Mesendoderm (in vitro differentiated cells): ENCODE data around the gene CCDC63. TPM values are rescaled to one million over a fixed set of nuclear protein-coding genes. Genes with fewer than 3 reads are reported as not detected.

Experiments
- DNase-seq: peaks from one replicate; pipeline ENCODE4 v3.0.0; 2013
- H2AK5ac ChIP-seq: 2 replicates; pipeline ENCODE4 v1.6.1; 2013; ENCODE audit warnings: low read length, inconsistent platforms
- H2BK120ac ChIP-seq: 2 replicates; pipeline ENCODE4 v1.6.1; 2013; ENCODE audit warnings: low read depth, mild to moderate bottlenecking, low read length, moderate library complexity, mixed read lengths
- H2BK15ac ChIP-seq: replicated peaks from 2 replicates; pipeline ENCODE4 v1.6.1; 2013; ENCODE audit warnings: low read depth, mild to moderate bottlenecking, moderate library complexity
- H2BK5ac ChIP-seq: 2 replicates; pipeline ENCODE4 v1.6.1; 2013; ENCODE audit warnings: low read length, inconsistent platforms
- H3K18ac ChIP-seq: 2 replicates; pipeline ENCODE4 v1.6.1; 2013; ENCODE audit warnings: mild to moderate bottlenecking, low read length, mixed read lengths
- H3K23ac ChIP-seq: one replicate; pipeline ENCODE4 v1.6.1; 2013; ENCODE audit warnings: low read length
- H3K27ac ChIP-seq: 2 replicates; pipeline ENCODE4 v1.5.1; 2013; ENCODE audit warnings: low read depth, mild to moderate bottlenecking, inconsistent platforms, low read length, moderate library complexity
- H3K27me3 ChIP-seq: 2 replicates; pipeline ENCODE4 v1.6.1; 2013; ENCODE audit warnings: low read length, control low read depth, mild to moderate bottlenecking, inconsistent platforms; ENCODE audit not compliant: insufficient read depth, poor library complexity
- H3K36me3 ChIP-seq: 2 replicates; pipeline ENCODE4 v1.6.1; 2013; ENCODE audit warnings: low read length, inconsistent platforms; ENCODE audit not compliant: control insufficient read depth, insufficient read depth
- H3K4ac ChIP-seq: one replicate; pipeline ENCODE4 v1.6.1; 2013; ENCODE audit warnings: low read depth, mild to moderate bottlenecking, low read length, moderate library complexity
- H3K4me1 ChIP-seq: 2 replicates; pipeline ENCODE4 v1.6.1; 2013; ENCODE audit warnings: low read depth, low read length, inconsistent platforms; ENCODE audit not compliant: control insufficient read depth
- H3K4me2 ChIP-seq: 2 replicates; pipeline ENCODE4 v1.6.1; 2013; ENCODE audit warnings: low read length
- H3K4me3 ChIP-seq: 2 replicates; pipeline ENCODE4 v1.5.1; 2013; ENCODE audit warnings: mild to moderate bottlenecking, low read length
- H3K56ac ChIP-seq: one replicate; pipeline ENCODE4 v1.6.1; 2013; ENCODE audit warnings: low read length
- H3K79me1 ChIP-seq: 2 replicates; pipeline ENCODE4 v1.6.1; 2013; ENCODE audit warnings: low read length, inconsistent platforms
- H3K79me2 ChIP-seq: 2 replicates; pipeline ENCODE4 v1.6.1; 2013; ENCODE audit warnings: mild to moderate bottlenecking, low read length; ENCODE audit not compliant: control insufficient read depth, insufficient read depth
- H3K9ac ChIP-seq: 2 replicates; pipeline ENCODE4 v1.6.1; 2013; ENCODE audit warnings: low read length, inconsistent platforms
- H4K5ac ChIP-seq: one replicate; pipeline ENCODE4 v1.6.1; 2013; ENCODE audit warnings: low read length
- H4K8ac ChIP-seq: one replicate; pipeline ENCODE4 v1.6.1; 2013; ENCODE audit warnings: low read depth, mild to moderate bottlenecking, control low read depth, low read length, moderate library complexity
- WGBS: extraction: QIAGEN DNeasy Blood & Tissue Kit; methylation state at CpG from one replicate; pipeline ENCODE4 v1.1.7; 2013; ENCODE audit warnings: low lambda C conversion rate, missing lambda C conversion rate; ENCODE audit not compliant: insufficient coverage; ENCODE audit errors: extremely low coverage; 5-methylcytosine and 5-hydroxymethylcytosine counted together
- polyA plus RNA-seq, 2 experiments: library from polyadenylated mRNA; stranded (reverse); fragments of 200-250 nt; gene quantifications; one replicate each; pipeline ENCODE4 v1.2.3, GENCODE V29; 2013

The CCDC63 gene
- polyA plus RNA-seq (2013, experiment 1 of 2), result 0.45 TPM
- 0.29 TPM for polyA plus RNA-seq (2013, experiment 2 of 2)

DNA sequence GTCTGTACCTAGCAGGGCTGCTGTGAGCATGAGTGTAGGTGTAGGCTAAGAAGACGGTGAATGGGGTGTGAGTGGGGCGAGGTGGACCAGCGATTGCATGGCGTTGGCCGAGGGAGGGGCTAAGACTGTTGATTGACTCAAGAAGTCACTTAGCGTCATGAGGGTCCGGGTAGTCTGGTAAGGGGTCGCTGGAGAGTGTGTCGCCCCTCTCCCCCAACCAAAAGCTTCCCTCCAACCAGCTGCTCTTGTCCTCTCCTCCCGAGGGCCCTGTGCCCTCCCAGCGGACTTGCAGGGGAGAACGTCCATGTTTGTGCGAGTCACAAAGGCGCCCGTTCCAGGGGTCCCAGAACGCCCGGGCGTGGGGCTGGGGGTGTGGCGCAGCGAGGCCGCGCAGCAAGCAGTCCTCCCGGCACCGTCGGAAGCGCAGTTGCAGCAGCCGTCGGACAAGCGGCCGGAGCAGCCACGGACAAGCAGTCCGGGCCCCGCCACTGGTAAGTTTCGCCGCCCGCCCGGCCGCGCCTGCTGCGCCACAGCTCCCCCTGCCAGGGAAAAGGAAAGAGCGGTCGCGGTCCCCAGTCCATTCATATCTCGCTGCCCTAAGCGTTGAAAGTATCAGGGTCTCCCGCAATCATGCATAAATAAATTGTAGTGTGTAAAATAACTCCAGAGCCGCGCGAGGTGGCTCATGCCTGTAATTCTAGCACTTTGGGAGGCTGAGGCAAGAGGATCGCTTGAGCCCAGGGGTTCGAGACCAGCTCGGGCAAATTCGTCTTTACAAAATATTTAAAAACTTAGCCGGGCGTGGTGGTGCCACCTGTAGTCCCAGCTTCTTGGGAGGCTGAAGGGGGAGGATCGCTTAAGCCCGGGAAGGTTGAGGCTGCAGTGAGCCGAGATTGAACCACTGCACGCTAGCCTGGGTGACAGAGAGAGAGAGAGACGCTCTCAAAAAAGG is at the start of gene CCDC63:
Gene CCDC63 (plus strand): TSS at position 373 of the 952 bp plus-strand sequence. CDS start 5,968 bp downstream, outside the sequence.
- Histone ChIP-seq H2BK120ac (no peak within 1 kb of the TSS), H3K27me3 (no peaks in the 10 kb centered on the region), H3K4ac (peak within 1 kb of the TSS; percentile 22), H3K4me2 (peak within 1 kb of the TSS; percentile 4), H3K27ac (no peak within 1 kb of the TSS), H3K4me1 (peaks cover 2% of the 10 kb centered on the region), H2AK5ac (no peak within 1 kb of the TSS), H4K5ac (no peak within 1 kb of the TSS), H3K79me1 (no peaks in the 10 kb centered on the region), H4K8ac (no peak within 1 kb of the TSS), H2BK5ac (no peak within 1 kb of the TSS), H3K56ac (peak within 1 kb of the TSS; percentile 75), H3K23ac (no peak within 1 kb of the TSS), H3K79me2 (no peaks in the 10 kb centered on the region), H3K36me3 (no peaks in the 10 kb centered on the region), H2BK15ac (no peak within 1 kb of the TSS), H3K18ac (peak within 1 kb of the TSS; percentile 64), H3K4me3 (peak within 1 kb of the TSS; percentile 16), H3K9ac (peak within 1 kb of the TSS; percentile 60)
- peak; percentile 82 for DNase-seq
- WGBS, result no CpG with 5 or more reads among the region's 60 CpGs

DNA sequence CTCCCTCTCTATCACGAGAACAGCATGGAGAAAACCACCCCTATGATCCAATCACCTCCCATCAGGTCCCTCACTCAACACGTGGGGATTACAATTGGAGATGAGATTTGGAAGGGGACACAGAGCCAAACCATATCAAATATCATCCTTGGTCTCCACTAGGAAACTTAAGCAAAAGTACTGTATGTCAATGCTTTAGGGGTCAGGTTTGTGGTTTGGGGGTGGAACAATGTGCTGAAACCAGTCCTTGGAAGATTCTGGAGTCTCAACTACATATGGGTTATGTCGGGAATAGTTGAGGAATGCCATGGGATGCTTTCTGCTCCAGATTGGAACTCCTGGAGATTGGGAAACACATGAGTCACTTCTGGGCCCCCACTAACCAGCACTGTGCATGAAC is 48.3 kb upstream of the CCDC63 start:
- no peaks in the 10 kb centered on the region for H3K27me3 ChIP-seq
- no peak overlapping the region for H2AK5ac ChIP-seq
- H3K79me1 ChIP-seq, result no peaks in the 10 kb centered on the region
- no peak overlapping the region for H4K8ac ChIP-seq
- no peak overlapping the region for H3K56ac ChIP-seq
- H3K4ac ChIP-seq, result no peak overlapping the region
- H3K27ac ChIP-seq, result no peak overlapping the region
- H4K5ac ChIP-seq, result no peak overlapping the region
- H3K4me3 ChIP-seq, result no peak overlapping the region
- H3K79me2 ChIP-seq, result no peaks in the 10 kb centered on the region
- no peak for DNase-seq
- no peak overlapping the region for H2BK120ac ChIP-seq
- no peak overlapping the region for H3K18ac ChIP-seq
- no peak overlapping the region for H2BK15ac ChIP-seq
- WGBS, result no CpG with 5 or more reads among the region's 3 CpGs
- H2BK5ac ChIP-seq, result no peak overlapping the region
- H3K4me2 ChIP-seq, result no peak overlapping the region
- no peak overlapping the region for H3K23ac ChIP-seq
- H3K9ac ChIP-seq, result no peak overlapping the region
- H3K4me1 ChIP-seq, result no peaks in the 10 kb centered on the region
- H3K36me3 ChIP-seq, result no peaks in the 10 kb centered on the region

DNA sequence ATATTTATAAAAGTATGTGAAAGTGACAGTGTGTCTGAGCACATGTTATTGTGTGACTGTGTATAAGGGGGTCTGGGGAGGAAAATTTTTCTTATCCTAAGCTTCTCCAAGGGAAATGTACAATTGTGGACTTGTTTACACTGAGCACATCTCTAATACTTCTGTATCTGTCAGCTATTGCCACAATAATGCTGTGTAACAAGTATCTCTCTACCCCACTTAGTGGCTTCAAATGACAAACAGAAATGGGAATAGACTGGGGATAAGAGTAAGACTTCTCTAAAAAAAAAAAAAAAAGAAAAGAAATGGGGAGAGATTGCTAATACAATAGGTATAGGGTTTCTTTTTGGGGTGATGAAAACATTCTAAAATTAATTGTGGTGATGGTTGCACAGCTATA is 44.3 kb upstream of the CCDC63 start:
- H2BK120ac ChIP-seq, result no peak overlapping the region
- no peak overlapping the region for H3K4ac ChIP-seq
- H3K9ac ChIP-seq, result no peak overlapping the region
- no peaks in the 10 kb centered on the region for H3K79me1 ChIP-seq
- H3K23ac ChIP-seq, result no peak overlapping the region
- no peak overlapping the region for H3K18ac ChIP-seq
- no peak overlapping the region for H3K4me3 ChIP-seq
- H2BK5ac ChIP-seq, result no peak overlapping the region
- no peaks in the 10 kb centered on the region for H3K4me1 ChIP-seq
- H3K27ac ChIP-seq, result no peak overlapping the region
- H3K56ac ChIP-seq, result no peak overlapping the region
- H3K79me2 ChIP-seq, result no peaks in the 10 kb centered on the region
- H2AK5ac ChIP-seq, result no peak overlapping the region
- DNase-seq, result no peak
- no peak overlapping the region for H3K4me2 ChIP-seq
- H4K8ac ChIP-seq, result no peak overlapping the region
- no peak overlapping the region for H4K5ac ChIP-seq
- H3K27me3 ChIP-seq, result no peaks in the 10 kb centered on the region
- H2BK15ac ChIP-seq, result no peak overlapping the region
- H3K36me3 ChIP-seq, result no peaks in the 10 kb centered on the region

DNA sequence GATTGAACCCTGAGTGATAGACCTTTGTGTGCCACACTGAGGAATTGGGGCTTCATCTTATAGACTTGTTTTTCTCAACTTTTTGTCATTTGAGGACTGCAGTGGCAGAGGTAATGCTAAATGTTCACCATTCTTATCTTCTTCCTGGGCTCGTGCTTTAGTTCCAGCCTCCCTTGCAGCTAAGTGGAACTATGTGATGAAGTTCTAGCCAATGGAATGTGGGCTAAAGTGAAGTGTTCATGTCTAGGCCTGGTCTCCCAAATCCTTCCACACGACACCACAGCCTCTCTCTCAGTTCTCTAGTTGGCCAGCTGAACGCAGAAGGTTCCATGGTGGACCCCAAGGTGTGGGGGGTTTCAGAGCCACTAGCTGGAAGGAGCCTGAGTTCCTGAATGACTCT is 42.4 kb upstream of the CCDC63 start:
- no CpG with 5 or more reads among the region's 3 CpGs for WGBS
- no peak overlapping the region for H2AK5ac ChIP-seq
- H3K23ac ChIP-seq, result no peak overlapping the region

DNA sequence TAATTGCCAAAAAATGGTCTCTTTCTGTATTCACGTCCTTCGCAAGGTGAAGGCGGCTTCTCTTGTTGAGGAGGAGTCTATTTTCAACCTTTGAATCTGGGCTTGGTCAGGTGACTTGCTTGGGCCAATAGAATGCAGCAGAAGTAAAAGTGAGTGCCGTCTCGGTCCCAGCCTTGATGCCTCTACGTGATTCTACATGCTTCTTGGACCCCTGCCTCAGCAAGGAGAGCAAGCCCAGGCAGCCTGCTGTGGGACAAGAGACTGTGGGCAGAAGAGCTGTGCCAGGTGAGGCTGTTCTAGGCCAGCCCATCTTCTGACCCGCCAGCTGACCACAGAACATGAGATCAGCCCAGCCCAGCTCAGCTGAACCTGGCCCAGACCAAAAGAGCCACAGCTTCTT is 39.1 kb upstream of the CCDC63 start:
- Histone ChIP-seq H2BK15ac (no peak overlapping the region), H3K9ac (no peak overlapping the region), H4K5ac (no peak overlapping the region), H2BK5ac (no peak overlapping the region), H3K79me2 (no peaks in the 10 kb centered on the region), H3K18ac (no peak overlapping the region), H4K8ac (no peak overlapping the region), H2BK120ac (no peak overlapping the region), H3K23ac (no peak overlapping the region), H3K4me3 (no peak overlapping the region), H3K27ac (no peak overlapping the region), H3K56ac (peak overlapping the region; percentile 60), H3K36me3 (no peaks in the 10 kb centered on the region), H2AK5ac (no peak overlapping the region), H3K4ac (no peak overlapping the region), H3K4me1 (no peaks in the 10 kb centered on the region), H3K4me2 (no peak overlapping the region), H3K79me1 (no peaks in the 10 kb centered on the region), H3K27me3 (no peaks in the 10 kb centered on the region)
- no peak for DNase-seq
- no CpG with 5 or more reads among the region's 7 CpGs for WGBS

More for the DNA sequence above, 42.4 kb upstream of the CCDC63 start:
- Histone ChIP-seq H3K18ac (no peak overlapping the region), H2BK15ac (no peak overlapping the region), H3K4me2 (no peak overlapping the region), H3K79me2 (no peaks in the 10 kb centered on the region), H3K9ac (no peak overlapping the region), H2BK120ac (no peak overlapping the region), H3K27me3 (no peaks in the 10 kb centered on the region), H3K79me1 (no peaks in the 10 kb centered on the region), H4K5ac (no peak overlapping the region), H2BK5ac (no peak overlapping the region), H3K36me3 (no peaks in the 10 kb centered on the region), H3K56ac (no peak overlapping the region), H3K4me1 (no peaks in the 10 kb centered on the region), H3K4ac (no peak overlapping the region), H3K4me3 (no peak overlapping the region), H3K27ac (no peak overlapping the region), H4K8ac (no peak overlapping the region)
- DNase-seq, result no peak
